SK-N-SH treated with all-trans-retinoic acid at 6 μM for 48 hours (cell line): Measurements from ENCODE around the gene SHB.
"Not testable (repeated sequence)": the region's sequence is repeated elsewhere in the genome, so short reads cannot be mapped to it uniquely, and the experiment has no call there.

Source experiments
- ATAC-seq: fragments of 200-7000 bp; cut with Tn5 transposase; 3 replicates; pipeline ENCODE4 v1.9.1; 2020; ENCODE audit warnings: mild to moderate bottlenecking, moderate library complexity
- ARNTL ChIP-seq: fragments of 450-650 bp; formaldehyde crosslinking; IDR thresholded peaks from 2 replicates; pipeline ENCODE4 v1.5.0; 2020; ENCODE audit warnings: low read depth, mild to moderate bottlenecking, moderate library complexity, borderline replicate concordance
- BACH2 ChIP-seq: fragments of 250-450 bp; sonication (Bioruptor Pico); IDR thresholded peaks from 2 replicates; pipeline ENCODE4 v1.9.0; 2021; ENCODE audit warnings: mild to moderate bottlenecking, borderline replicate concordance
- CSDC2 ChIP-seq: fragments of 250-450 bp; sonication (Bioruptor Pico); IDR thresholded peaks from 2 replicates; pipeline ENCODE4 v1.5.0; 2020; ENCODE audit warnings: mild to moderate bottlenecking, moderate library complexity
- ESRRG ChIP-seq: fragments of 250-450 bp; sonication (Bioruptor Pico); IDR thresholded peaks from 2 replicates; pipeline ENCODE4 v1.6.1; 2021; ENCODE audit warnings: mild to moderate bottlenecking
- GLIS3 ChIP-seq: fragments of 250-450 bp; sonication (Bioruptor Pico); IDR thresholded peaks from 2 replicates; pipeline ENCODE4 v1.5.0; 2020; ENCODE audit warnings: mild to moderate bottlenecking, moderate library complexity
- ISL1 ChIP-seq: fragments of 250-450 bp; sonication (Bioruptor Pico); IDR thresholded peaks from 2 replicates; pipeline ENCODE4 v2.1.2; 2022; ENCODE audit warnings: mild to moderate bottlenecking, moderate library complexity
- OSR1 ChIP-seq: fragments of 250-450 bp; sonication (Bioruptor Pico); IDR thresholded peaks from 2 replicates; pipeline ENCODE4 v1.8.0; 2022; ENCODE audit warnings: moderate library complexity, mild to moderate bottlenecking, inconsistent platforms
- PPARA ChIP-seq: fragments of 250-450 bp; sonication (Bioruptor Pico); IDR thresholded peaks from 2 replicates; pipeline ENCODE4 v1.5.0; 2020; ENCODE audit warnings: mild to moderate bottlenecking, borderline replicate concordance
- RARB ChIP-seq: fragments of 250-450 bp; sonication (Bioruptor Pico); IDR thresholded peaks from 2 replicates; pipeline ENCODE4 v1.8.0; 2021; ENCODE audit warnings: mild to moderate bottlenecking, moderate library complexity
- SNAI2 ChIP-seq: fragments of 250-450 bp; sonication (Bioruptor Pico); IDR thresholded peaks from 2 replicates; pipeline ENCODE4 v1.5.0; 2020; ENCODE audit warnings: mild to moderate bottlenecking, moderate library complexity
- TCF4 ChIP-seq: fragments of 250-450 bp; sonication (Bioruptor Pico); IDR thresholded peaks from 2 replicates; pipeline ENCODE4 v1.8.0; 2021; ENCODE audit warnings: mild to moderate bottlenecking, moderate library complexity, borderline replicate concordance
- TOX ChIP-seq: fragments of 250-450 bp; sonication (Bioruptor Pico); IDR thresholded peaks from 2 replicates; pipeline ENCODE4 v1.8.0; 2021; ENCODE audit warnings: mild to moderate bottlenecking, moderate library complexity, borderline replicate concordance
- ZFP3 ChIP-seq: fragments of 250-450 bp; sonication (Bioruptor Pico); IDR thresholded peaks from 2 replicates; pipeline ENCODE4 v1.5.0; 2020; ENCODE audit warnings: mild to moderate bottlenecking, moderate library complexity
- ZFP30 ChIP-seq: fragments of 450-650 bp; formaldehyde crosslinking; IDR thresholded peaks from 2 replicates; pipeline ENCODE4 v1.5.0; 2022; ENCODE audit warnings: mild to moderate bottlenecking, moderate library complexity
- ZNF70 ChIP-seq: fragments of 450-650 bp; formaldehyde crosslinking; IDR thresholded peaks from 2 replicates; pipeline ENCODE4 v1.5.0; 2020; ENCODE audit warnings: mild to moderate bottlenecking, moderate library complexity
- TF ChIP-seq, protein P1 (sequence below): fragments of 250-450 bp; sonication (Bioruptor Pico); IDR thresholded peaks from 2 replicates; pipeline ENCODE4 v1.8.0; 2021; ENCODE audit warnings: low read depth, mild to moderate bottlenecking, moderate library complexity, borderline replicate concordance
- TF ChIP-seq, protein P2 (sequence below): fragments of 250-450 bp; sonication (Bioruptor Pico); IDR thresholded peaks from 2 replicates; pipeline ENCODE4 v1.5.1; 2021; ENCODE audit warnings: mild to moderate bottlenecking, moderate library complexity
- TF ChIP-seq, protein P3 (sequence below): fragments of 250-450 bp; sonication (Bioruptor Pico); IDR thresholded peaks from 2 replicates; pipeline ENCODE4 v1.5.0; 2020; ENCODE audit warnings: mild to moderate bottlenecking, moderate library complexity
- TF ChIP-seq, protein P4 (sequence below): fragments of 250-450 bp; sonication (Bioruptor Pico); IDR thresholded peaks from 2 replicates; pipeline ENCODE4 v1.5.1; 2020; ENCODE audit warnings: low read depth, mild to moderate bottlenecking, moderate library complexity
- TF ChIP-seq, protein P5 (sequence below): fragments of 250-450 bp; sonication (Bioruptor Pico); IDR thresholded peaks from 2 replicates; pipeline ENCODE4 v1.8.0; 2020; ENCODE audit warnings: mild to moderate bottlenecking, moderate library complexity, borderline replicate concordance

Gene SHB

DNA sequence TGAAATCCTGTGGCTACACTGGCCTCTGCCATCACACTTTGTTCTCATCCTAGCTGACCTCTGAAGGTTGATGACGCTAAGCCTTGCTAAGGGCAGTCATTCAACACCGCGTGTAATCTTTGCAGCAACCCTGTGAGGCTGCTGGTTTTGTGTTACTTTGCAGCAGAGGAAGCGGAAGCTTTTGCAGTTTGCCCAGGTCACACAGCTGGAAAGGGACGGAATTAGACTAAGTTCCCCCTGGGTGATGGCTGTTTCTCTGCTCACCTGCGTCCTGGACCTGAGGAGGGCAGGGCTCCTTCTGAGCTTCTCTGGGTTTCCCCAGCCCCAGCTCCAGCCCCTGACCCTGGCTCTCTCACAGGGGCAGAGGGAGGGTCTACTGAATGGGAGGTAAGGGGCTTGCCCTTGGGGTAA, 157.8 kb downstream of the SHB start:
- no peak for ATAC-seq
- no peak for TF ChIP-seq GLIS3 (CRISPR knock-in tag)

DNA sequence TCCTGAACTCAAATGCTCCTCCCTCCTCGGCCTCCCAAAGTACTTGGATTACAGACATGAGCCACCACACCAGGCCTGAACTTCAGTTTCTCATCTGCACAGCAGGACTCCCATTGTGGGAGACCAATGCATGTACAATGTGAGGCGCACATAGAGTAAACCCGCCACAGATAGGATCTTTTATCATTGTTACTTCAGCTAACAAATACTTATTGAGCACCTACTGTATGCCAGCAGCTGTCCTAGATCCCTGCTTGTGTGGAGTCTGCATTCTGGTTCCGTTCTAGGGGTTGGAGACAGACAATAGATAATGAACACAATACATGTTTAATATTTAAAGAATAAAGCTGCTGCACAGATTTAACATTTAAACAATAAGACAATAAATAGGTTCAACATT, 158.8 kb downstream of the SHB start:
- no peak for ATAC-seq

DNA sequence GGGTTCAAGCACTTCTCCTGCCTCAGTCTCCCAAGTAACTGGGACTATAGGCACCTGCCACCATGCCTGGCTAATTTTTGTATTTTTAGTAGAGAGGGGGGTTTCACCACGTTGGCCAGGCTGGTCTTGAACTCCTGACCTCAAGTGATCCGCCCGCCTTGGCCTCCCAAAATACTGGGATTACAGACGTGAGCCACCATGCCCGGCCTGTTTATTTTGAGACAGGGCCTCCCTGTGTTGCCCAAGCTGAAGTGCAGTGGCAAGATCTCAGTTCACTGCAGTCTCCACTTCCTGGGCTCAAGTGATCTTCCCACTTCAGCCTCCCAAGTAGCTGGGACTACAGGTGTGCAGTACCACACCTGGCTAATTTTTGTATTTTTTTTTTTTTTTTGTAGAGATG, 159.2 kb downstream of the SHB start:
- not testable (repeated sequence) for ATAC-seq

More for the DNA sequence above, 158.8 kb downstream of the SHB start:
- TF ChIP-seq, protein P1, sequence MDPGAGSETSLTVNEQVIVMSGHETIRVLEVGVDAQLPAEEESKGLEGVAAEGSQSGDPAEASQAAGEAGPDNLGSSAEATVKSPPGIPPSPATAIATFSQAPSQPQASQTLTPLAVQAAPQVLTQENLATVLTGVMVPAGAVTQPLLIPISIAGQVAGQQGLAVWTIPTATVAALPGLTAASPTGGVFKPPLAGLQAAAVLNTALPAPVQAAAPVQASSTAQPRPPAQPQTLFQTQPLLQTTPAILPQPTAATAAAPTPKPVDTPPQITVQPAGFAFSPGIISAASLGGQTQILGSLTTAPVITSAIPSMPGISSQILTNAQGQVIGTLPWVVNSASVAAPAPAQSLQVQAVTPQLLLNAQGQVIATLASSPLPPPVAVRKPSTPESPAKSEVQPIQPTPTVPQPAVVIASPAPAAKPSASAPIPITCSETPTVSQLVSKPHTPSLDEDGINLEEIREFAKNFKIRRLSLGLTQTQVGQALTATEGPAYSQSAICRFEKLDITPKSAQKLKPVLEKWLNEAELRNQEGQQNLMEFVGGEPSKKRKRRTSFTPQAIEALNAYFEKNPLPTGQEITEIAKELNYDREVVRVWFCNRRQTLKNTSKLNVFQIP (CRISPR knock-in tag), result no peak
- TF ChIP-seq, protein P2, sequence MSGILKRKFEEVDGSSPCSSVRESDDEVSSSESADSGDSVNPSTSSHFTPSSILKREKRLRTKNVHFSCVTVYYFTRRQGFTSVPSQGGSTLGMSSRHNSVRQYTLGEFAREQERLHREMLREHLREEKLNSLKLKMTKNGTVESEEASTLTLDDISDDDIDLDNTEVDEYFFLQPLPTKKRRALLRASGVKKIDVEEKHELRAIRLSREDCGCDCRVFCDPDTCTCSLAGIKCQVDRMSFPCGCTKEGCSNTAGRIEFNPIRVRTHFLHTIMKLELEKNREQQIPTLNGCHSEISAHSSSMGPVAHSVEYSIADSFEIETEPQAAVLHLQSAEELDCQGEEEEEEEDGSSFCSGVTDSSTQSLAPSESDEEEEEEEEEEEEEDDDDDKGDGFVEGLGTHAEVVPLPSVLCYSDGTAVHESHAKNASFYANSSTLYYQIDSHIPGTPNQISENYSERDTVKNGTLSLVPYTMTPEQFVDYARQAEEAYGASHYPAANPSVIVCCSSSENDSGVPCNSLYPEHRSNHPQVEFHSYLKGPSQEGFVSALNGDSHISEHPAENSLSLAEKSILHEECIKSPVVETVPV (CRISPR knock-in tag), result no peak
- TF ChIP-seq, protein P3, sequence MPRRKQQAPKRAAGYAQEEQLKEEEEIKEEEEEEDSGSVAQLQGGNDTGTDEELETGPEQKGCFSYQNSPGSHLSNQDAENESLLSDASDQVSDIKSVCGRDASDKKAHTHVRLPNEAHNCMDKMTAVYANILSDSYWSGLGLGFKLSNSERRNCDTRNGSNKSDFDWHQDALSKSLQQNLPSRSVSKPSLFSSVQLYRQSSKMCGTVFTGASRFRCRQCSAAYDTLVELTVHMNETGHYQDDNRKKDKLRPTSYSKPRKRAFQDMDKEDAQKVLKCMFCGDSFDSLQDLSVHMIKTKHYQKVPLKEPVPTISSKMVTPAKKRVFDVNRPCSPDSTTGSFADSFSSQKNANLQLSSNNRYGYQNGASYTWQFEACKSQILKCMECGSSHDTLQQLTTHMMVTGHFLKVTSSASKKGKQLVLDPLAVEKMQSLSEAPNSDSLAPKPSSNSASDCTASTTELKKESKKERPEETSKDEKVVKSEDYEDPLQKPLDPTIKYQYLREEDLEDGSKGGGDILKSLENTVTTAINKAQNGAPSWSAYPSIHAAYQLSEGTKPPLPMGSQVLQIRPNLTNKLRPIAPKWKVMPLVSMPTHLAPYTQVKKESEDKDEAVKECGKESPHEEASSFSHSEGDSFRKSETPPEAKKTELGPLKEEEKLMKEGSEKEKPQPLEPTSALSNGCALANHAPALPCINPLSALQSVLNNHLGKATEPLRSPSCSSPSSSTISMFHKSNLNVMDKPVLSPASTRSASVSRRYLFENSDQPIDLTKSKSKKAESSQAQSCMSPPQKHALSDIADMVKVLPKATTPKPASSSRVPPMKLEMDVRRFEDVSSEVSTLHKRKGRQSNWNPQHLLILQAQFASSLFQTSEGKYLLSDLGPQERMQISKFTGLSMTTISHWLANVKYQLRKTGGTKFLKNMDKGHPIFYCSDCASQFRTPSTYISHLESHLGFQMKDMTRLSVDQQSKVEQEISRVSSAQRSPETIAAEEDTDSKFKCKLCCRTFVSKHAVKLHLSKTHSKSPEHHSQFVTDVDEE (CRISPR knock-in tag), result no peak
- TF ChIP-seq ZNF70 (CRISPR knock-in tag), result no peak
- TF ChIP-seq, protein P4, sequence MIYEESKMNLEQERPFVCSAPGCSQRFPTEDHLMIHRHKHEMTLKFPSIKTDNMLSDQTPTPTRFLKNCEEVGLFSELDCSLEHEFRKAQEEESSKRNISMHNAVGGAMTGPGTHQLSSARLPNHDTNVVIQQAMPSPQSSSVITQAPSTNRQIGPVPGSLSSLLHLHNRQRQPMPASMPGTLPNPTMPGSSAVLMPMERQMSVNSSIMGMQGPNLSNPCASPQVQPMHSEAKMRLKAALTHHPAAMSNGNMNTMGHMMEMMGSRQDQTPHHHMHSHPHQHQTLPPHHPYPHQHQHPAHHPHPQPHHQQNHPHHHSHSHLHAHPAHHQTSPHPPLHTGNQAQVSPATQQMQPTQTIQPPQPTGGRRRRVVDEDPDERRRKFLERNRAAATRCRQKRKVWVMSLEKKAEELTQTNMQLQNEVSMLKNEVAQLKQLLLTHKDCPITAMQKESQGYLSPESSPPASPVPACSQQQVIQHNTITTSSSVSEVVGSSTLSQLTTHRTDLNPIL (CRISPR knock-in tag), result no peak
- no peak for TF ChIP-seq ARNTL
- no peak for TF ChIP-seq ESRRG (CRISPR knock-in tag)
- TF ChIP-seq RARB (CRISPR knock-in tag), result no peak
- TF ChIP-seq ISL1, result no peak
- TF ChIP-seq, protein P5, sequence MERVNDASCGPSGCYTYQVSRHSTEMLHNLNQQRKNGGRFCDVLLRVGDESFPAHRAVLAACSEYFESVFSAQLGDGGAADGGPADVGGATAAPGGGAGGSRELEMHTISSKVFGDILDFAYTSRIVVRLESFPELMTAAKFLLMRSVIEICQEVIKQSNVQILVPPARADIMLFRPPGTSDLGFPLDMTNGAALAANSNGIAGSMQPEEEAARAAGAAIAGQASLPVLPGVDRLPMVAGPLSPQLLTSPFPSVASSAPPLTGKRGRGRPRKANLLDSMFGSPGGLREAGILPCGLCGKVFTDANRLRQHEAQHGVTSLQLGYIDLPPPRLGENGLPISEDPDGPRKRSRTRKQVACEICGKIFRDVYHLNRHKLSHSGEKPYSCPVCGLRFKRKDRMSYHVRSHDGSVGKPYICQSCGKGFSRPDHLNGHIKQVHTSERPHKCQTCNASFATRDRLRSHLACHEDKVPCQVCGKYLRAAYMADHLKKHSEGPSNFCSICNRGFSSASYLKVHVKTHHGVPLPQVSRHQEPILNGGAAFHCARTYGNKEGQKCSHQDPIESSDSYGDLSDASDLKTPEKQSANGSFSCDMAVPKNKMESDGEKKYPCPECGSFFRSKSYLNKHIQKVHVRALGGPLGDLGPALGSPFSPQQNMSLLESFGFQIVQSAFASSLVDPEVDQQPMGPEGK (CRISPR knock-in tag), result no peak
- TF ChIP-seq SNAI2, result no peak
- TF ChIP-seq ZFP3, result no peak
- TF ChIP-seq GLIS3 (CRISPR knock-in tag), result no peak
- TF ChIP-seq TOX (CRISPR knock-in tag), result no peak
- no peak for TF ChIP-seq ZFP30 (CRISPR knock-in tag)

DNA sequence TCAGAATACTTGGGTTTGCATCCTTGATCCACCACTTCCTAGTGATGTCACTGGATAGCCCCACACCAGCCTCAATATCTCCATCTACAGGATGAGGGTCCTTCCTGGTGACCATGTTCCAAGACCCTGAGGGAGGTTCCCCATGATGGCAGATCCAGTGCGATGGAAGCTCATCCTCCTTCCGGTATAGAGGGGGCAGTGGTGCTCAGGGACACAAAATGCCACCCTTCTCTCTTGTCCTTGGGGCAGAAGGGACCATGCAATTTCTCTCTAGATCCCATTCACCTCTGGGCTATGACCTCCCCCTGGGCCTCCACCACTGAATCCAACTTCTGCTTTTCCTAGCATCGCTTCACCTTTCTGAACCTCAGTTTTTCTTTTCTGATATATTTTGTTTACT, 159.7 kb downstream of the SHB start:
- TF ChIP-seq SNAI2, result no peak
- TF ChIP-seq OSR1 (CRISPR knock-in tag), result no peak
- TF ChIP-seq, protein P4 (CRISPR knock-in tag), result no peak
- no peak for TF ChIP-seq ARNTL
- no peak for TF ChIP-seq ISL1
- no peak for TF ChIP-seq BACH2 (CRISPR knock-in tag)
- no peak for TF ChIP-seq PPARA (CRISPR knock-in tag)
- TF ChIP-seq, protein P3 (CRISPR knock-in tag), result no peak
- TF ChIP-seq RARB (CRISPR knock-in tag), result no peak
- TF ChIP-seq ZNF70 (CRISPR knock-in tag), result no peak
- TF ChIP-seq ZFP30 (CRISPR knock-in tag), result no peak
- no peak for TF ChIP-seq CSDC2 (CRISPR knock-in tag)
- TF ChIP-seq TCF4 (CRISPR knock-in tag), result no peak
- TF ChIP-seq ESRRG (CRISPR knock-in tag), result no peak
- TF ChIP-seq, protein P2 (CRISPR knock-in tag), result no peak
- no peak for ATAC-seq
